Measurements from ENCODE around the gene NFIC.
"Not testable (repeated sequence)": the region's sequence is repeated elsewhere in the genome, so short reads cannot be mapped to it uniquely, and the experiment has no call there.

NFIC gene

GRCh38 chr19:3342962-3343361 lies 23.4 kb upstream of the NFIC start:
- H3K9ac ChIP-seq (ENCODE audit: low read depth, low read length, poor library complexity); H3K4ac ChIP-seq (ENCODE audit: low read length); H2AK5ac ChIP-seq (ENCODE audit: low read depth, low read length); H2BK15ac ChIP-seq (ENCODE audit: low read length); H2AFZ ChIP-seq (ENCODE audit: low read length); H3K27ac ChIP-seq (replicated peaks; ENCODE audit: low read length); H3K23ac ChIP-seq (ENCODE audit: low read depth, low read length, poor library complexity); H2BK120ac ChIP-seq (ENCODE audit: low read depth, low read length); H3K79me1 ChIP-seq (ENCODE audit: low read depth, low read length); H3K4me2 ChIP-seq (ENCODE audit: insufficient read depth, low read length, poor library complexity, severe bottlenecking); H3K36me3 ChIP-seq (replicated peaks in 1 of 2; ENCODE audit: control insufficient read depth in 2 of 2, insufficient read depth in 2 of 2, low read length in 2 of 2); H3K9me3 ChIP-seq (replicated peaks in 1 of 2; ENCODE audit: control insufficient read depth in 2 of 2, insufficient read depth in 1 of 2, low read depth in 1 of 2, low read length in 2 of 2); H3K4me3 ChIP-seq (ENCODE audit: low read length in 2 of 2); H4K91ac ChIP-seq (ENCODE audit: low read depth, low read length, poor library complexity); H3K14ac ChIP-seq (ENCODE audit: low read length); H2BK12ac ChIP-seq (ENCODE audit: low read length); H2BK5ac ChIP-seq (ENCODE audit: low read length); H3K18ac ChIP-seq (ENCODE audit: low read length); H3K4me1 ChIP-seq (ENCODE audit: control insufficient read depth in 2 of 2, insufficient read depth in 1 of 2, low read depth in 1 of 2, low read length in 2 of 2); H4K8ac ChIP-seq (ENCODE audit: low read depth, low read length); DNase-seq (ENCODE audit: low spot score): not testable (repeated sequence)
- peaks cover 0 to 17% (median 2%) of the 10 kb centered on the region in 3 experiments for H3K27me3 ChIP-seq (ENCODE audit: control insufficient read depth in 3 of 3, insufficient read depth in 3 of 3, low read depth in 1 of 3, low read length in 3 of 3)
- no CpG with 5 or more reads among the region's 9 CpGs for WGBS, 2 donors (ENCODE audit: extremely low coverage in 2 of 2, insufficient read length in 2 of 2, insufficient replicate concordance in 1 of 2)

DNA sequence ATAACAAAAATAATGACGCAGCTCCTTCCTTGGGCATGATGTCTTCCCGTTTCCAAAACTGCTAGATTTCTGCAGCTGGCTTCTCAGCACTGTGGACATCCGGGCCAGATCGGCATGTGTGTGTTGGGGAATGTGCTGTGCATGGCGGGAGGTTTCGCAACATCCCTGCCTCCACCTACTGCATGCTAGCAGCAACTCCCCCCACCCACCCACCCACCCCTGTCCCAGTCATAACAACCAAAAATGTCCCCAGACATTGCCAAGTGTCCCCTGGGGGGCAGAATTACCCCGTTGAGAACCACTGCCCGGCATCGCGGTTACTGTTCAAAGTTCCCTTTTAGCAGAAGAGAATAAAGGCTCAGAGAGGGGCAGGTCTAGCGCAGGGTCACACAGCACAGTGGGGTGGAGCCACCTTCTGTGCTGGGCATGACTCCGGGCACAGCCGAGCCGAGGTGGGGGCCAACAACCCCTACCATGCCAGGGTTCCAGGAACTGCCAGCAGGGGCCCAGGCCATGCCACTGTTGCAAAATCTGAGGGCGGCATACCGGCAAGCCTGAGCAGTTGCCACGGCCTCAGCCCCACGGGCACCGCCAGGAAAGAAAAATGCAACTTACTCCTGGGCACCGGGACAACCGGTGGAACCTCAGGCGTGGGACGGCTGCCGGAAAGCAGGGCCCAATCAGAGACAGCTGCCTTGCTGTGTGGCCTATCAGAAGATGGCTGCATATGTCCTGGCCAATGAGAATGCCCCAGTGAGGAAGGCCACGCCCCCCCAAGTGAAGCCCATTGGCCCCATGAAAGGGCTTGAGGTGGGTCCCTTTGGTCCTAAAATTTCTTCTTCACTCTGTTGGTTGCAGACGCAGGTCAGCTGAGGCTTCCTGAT lies 22.5 kb upstream of the NFIC start:
- peak overlapping the region; percentile 49 for H2BK15ac ChIP-seq (ENCODE audit: low read length)
- no peaks in the 10 kb centered on the region for H3K36me3 ChIP-seq (replicated peaks in 1 of 2; ENCODE audit: control insufficient read depth in 2 of 2, insufficient read depth in 2 of 2, low read length in 2 of 2)
- no peak overlapping the region for H3K4me2 ChIP-seq (ENCODE audit: insufficient read depth, low read length, poor library complexity, severe bottlenecking)
- no peak overlapping the region for H3K4ac ChIP-seq (ENCODE audit: low read length)
- no peak overlapping the region for H2BK12ac ChIP-seq (ENCODE audit: low read length)
- no CpG with 5 or more reads among the region's 26 CpGs for WGBS, 2 donors (ENCODE audit: extremely low coverage in 2 of 2, insufficient read length in 2 of 2, insufficient replicate concordance in 1 of 2)
- peaks cover 0 to 20% (median 2%) of the 10 kb centered on the region in 3 experiments for H3K27me3 ChIP-seq (ENCODE audit: control insufficient read depth in 3 of 3, insufficient read depth in 3 of 3, low read depth in 1 of 3, low read length in 3 of 3)
- H2BK5ac ChIP-seq (ENCODE audit: low read length): no peak overlapping the region
- H3K79me1 ChIP-seq (ENCODE audit: low read depth, low read length): peaks cover 3% of the 10 kb centered on the region
- peak overlapping the region; percentile 63 for H2AK5ac ChIP-seq (ENCODE audit: low read depth, low read length)
- H3K4me1 ChIP-seq (ENCODE audit: control insufficient read depth in 2 of 2, insufficient read depth in 1 of 2, low read depth in 1 of 2, low read length in 2 of 2): no peaks in the 10 kb centered on the region
- peak overlapping the region; percentile 28 for H3K18ac ChIP-seq (ENCODE audit: low read length)
- H3K9me3 ChIP-seq (replicated peaks in 1 of 2; ENCODE audit: control insufficient read depth in 2 of 2, insufficient read depth in 1 of 2, low read depth in 1 of 2, low read length in 2 of 2): no peaks in the 10 kb centered on the region
- H3K9ac ChIP-seq (ENCODE audit: low read depth, low read length, poor library complexity): no peak overlapping the region
- no peak overlapping the region for H2BK120ac ChIP-seq (ENCODE audit: low read depth, low read length)
- no peak overlapping the region for H4K91ac ChIP-seq (ENCODE audit: low read depth, low read length, poor library complexity)
- H2AFZ ChIP-seq (ENCODE audit: low read length): no peak overlapping the region
- H3K23ac ChIP-seq (ENCODE audit: low read depth, low read length, poor library complexity): no peak overlapping the region
- H3K27ac ChIP-seq (replicated peaks; ENCODE audit: low read length): no peak overlapping the region
- no peak for DNase-seq (ENCODE audit: low spot score)
- H3K14ac ChIP-seq (ENCODE audit: low read length): no peak overlapping the region
- no peak overlapping the region for H4K8ac ChIP-seq (ENCODE audit: low read depth, low read length)
- peak overlapping the region in 1 of 2 donors; percentile 13 for H3K4me3 ChIP-seq (ENCODE audit: low read length in 2 of 2)

DNA sequence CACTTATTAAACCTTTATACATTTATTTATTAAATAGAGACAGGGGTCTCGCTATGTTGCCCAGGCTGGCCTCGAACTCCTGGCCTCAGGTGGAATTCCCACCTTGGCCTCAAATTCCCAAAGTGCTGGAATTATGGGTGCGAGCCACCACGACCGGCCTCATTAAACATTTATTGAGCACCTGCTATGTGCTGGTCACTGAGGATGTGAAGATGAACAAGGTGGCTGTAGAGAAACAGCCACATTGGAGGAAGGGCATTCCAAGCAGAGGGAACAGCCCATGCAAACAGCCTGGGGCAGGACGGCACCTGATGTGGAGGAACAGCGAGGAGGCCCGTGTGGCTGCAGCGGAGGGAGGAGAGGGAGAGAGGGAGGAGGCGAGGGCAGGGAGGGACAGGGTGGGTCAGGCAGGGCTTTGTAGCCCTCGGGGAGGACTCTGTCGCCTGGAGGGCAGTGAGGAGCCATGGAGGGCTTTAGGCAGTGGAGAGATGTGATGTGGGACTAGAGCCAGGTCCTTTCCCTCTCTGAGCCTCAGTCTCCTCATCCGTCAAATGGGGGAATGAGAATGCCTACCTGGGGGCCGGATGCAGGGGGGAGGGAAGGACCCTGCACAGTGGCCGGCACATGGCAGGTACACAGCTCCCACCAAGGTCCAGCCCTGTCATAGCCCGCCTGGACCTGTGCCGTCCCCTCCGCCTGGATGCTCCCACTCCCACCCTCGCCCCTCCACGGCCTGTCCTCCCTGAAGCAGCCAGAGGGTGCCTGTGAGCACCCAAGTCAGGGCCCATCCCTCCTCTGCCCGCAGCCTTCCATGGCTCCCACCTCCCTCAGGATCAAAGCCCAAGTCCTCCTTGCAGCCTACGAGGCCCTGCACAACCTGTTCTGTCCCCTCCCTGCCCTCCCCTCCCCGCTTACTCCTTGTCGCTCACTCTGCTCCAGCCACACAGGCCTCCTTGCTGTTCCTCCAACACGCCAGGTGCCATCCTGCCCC lies 21.5 kb upstream of the NFIC start:
- no peak overlapping the region for H3K4me3 ChIP-seq (ENCODE audit: low read length in 2 of 2)
- no peak overlapping the region for H3K4ac ChIP-seq (ENCODE audit: low read length)
- no peak overlapping the region for H3K4me2 ChIP-seq (ENCODE audit: insufficient read depth, low read length, poor library complexity, severe bottlenecking)
- DNase-seq (ENCODE audit: low spot score): no peak
- WGBS, 2 donors (ENCODE audit: extremely low coverage in 2 of 2, insufficient read length in 2 of 2, insufficient replicate concordance in 1 of 2): no CpG with 5 or more reads among the region's 25 CpGs
- H3K27me3 ChIP-seq (ENCODE audit: control insufficient read depth in 3 of 3, insufficient read depth in 3 of 3, low read depth in 1 of 3, low read length in 3 of 3): peaks cover 0 to 20% (median 5%) of the 10 kb centered on the region in 3 experiments
- no peak overlapping the region for H3K27ac ChIP-seq (replicated peaks; ENCODE audit: low read length)
- H3K14ac ChIP-seq (ENCODE audit: low read length): peak overlapping the region; percentile 56
- no peaks in the 10 kb centered on the region for H3K4me1 ChIP-seq (ENCODE audit: control insufficient read depth in 2 of 2, insufficient read depth in 1 of 2, low read depth in 1 of 2, low read length in 2 of 2)
- H2BK120ac ChIP-seq (ENCODE audit: low read depth, low read length): no peak overlapping the region
- H3K36me3 ChIP-seq (replicated peaks in 1 of 2; ENCODE audit: control insufficient read depth in 2 of 2, insufficient read depth in 2 of 2, low read length in 2 of 2): no peaks in the 10 kb centered on the region
- H2AFZ ChIP-seq (ENCODE audit: low read length): no peak overlapping the region
- H2BK15ac ChIP-seq (ENCODE audit: low read length): no peak overlapping the region
- H3K9ac ChIP-seq (ENCODE audit: low read depth, low read length, poor library complexity): no peak overlapping the region
- H2AK5ac ChIP-seq (ENCODE audit: low read depth, low read length): peak overlapping the region; percentile 46
- peak overlapping the region; percentile 55 for H3K23ac ChIP-seq (ENCODE audit: low read depth, low read length, poor library complexity)
- no peaks in the 10 kb centered on the region for H3K9me3 ChIP-seq (replicated peaks in 1 of 2; ENCODE audit: control insufficient read depth in 2 of 2, insufficient read depth in 1 of 2, low read depth in 1 of 2, low read length in 2 of 2)
- peak overlapping the region; percentile 28 for H3K18ac ChIP-seq (ENCODE audit: low read length)
- no peak overlapping the region for H2BK12ac ChIP-seq (ENCODE audit: low read length)
- H2BK5ac ChIP-seq (ENCODE audit: low read length): no peak overlapping the region
- no peak overlapping the region for H4K91ac ChIP-seq (ENCODE audit: low read depth, low read length, poor library complexity)
- H4K8ac ChIP-seq (ENCODE audit: low read depth, low read length): peak overlapping the region; percentile 92
- H3K79me1 ChIP-seq (ENCODE audit: low read depth, low read length): peaks cover 3% of the 10 kb centered on the region

Measured in neuronal stem cell (in vitro differentiated cells).